RWPE2 (cell line): ENCODE data around the gene OVOL2.
"Not testable (repeated sequence)": the region's sequence is repeated elsewhere in the genome, so short reads cannot be mapped to it uniquely, and the experiment has no call there.

Experiments
- ATAC-seq: fragments of 200-7000 bp; cut with Tn5 transposase; 3 replicates; pipeline ENCODE4 v1.9.1; 2021; ENCODE audit warnings: low read depth
- DNase-seq: peaks from one replicate; pipeline ENCODE4 v3.0.0-alpha.2; 2020; ENCODE audit warnings: low spot score
- H3K27ac ChIP-seq: fragments of 450-650 bp; 2 replicates; pipeline ENCODE4 v1.5.1; 2017; ENCODE audit warnings: mild to moderate bottlenecking; ENCODE audit not compliant: poor library complexity, severe bottlenecking
- H3K27me3 ChIP-seq: fragments of 250-450 bp; sonication (Bioruptor Pico); 2 replicates; pipeline ENCODE4 v1.5.1; 2021; ENCODE audit warnings: mild to moderate bottlenecking, moderate library complexity; ENCODE audit not compliant: insufficient read depth, poor library complexity, severe bottlenecking
- H3K36me3 ChIP-seq: fragments of 250-450 bp; sonication (Bioruptor Pico); 2 replicates; pipeline ENCODE4 v1.5.1; 2020; ENCODE audit warnings: low read depth, mild to moderate bottlenecking, moderate library complexity
- H3K4me1 ChIP-seq: fragments of 250-450 bp; sonication (Bioruptor Pico); 2 replicates; pipeline ENCODE4 v1.5.1; 2021; ENCODE audit warnings: mild to moderate bottlenecking, moderate library complexity; ENCODE audit not compliant: insufficient read depth, poor library complexity, severe bottlenecking
- H3K4me3 ChIP-seq: fragments of 250-450 bp; sonication (Bioruptor Pico); 2 replicates; pipeline ENCODE4 v1.5.1; 2021; ENCODE audit warnings: mild to moderate bottlenecking, moderate library complexity; ENCODE audit not compliant: severe bottlenecking
- H3K9me3 ChIP-seq: fragments of 250-450 bp; sonication (Bioruptor Pico); 2 replicates; pipeline ENCODE4 v1.5.1; 2021; ENCODE audit warnings: mild to moderate bottlenecking, moderate library complexity; ENCODE audit not compliant: severe bottlenecking
- CTCF ChIP-seq: fragments of 450-650 bp; IDR thresholded peaks from one replicate; pipeline ENCODE4 v1.5.1; 2017; ENCODE audit warnings: mild to moderate bottlenecking, moderate library complexity; ENCODE audit not compliant: poor library complexity, severe bottlenecking

Gene OVOL2

GRCh38 chr20:18057101-18057993 lies at the start of gene OVOL2:
Gene OVOL2, minus strand, starts transcription at chr20:18057916. Its CDS starts 282 bp downstream, at chr20:18057634.
- TF ChIP-seq CTCF, result peak; percentile 4
- Histone ChIP-seq H3K27ac (peak within 1 kb of the TSS; percentile 22), H3K9me3 (no peaks in the 10 kb centered on the region), H3K4me1 (no peaks in the 10 kb centered on the region), H3K4me3 (peak within 1 kb of the TSS; percentile 62), H3K27me3 (no peaks in the 10 kb centered on the region), H3K36me3 (no peaks in the 10 kb centered on the region; the same call in 1 of the 2 replicates)
- peak; percentile 94 for DNase-seq
- peak; percentile 73 for ATAC-seq

GRCh38 chr20:18103497-18103896 lies 45.8 kb upstream of the OVOL2 start:
- TF ChIP-seq CTCF, result no peak

GRCh38 chr20:18101125-18101810 lies 43.6 kb upstream of the OVOL2 start:
- no peak for DNase-seq
- Histone ChIP-seq H3K27me3 (no peaks in the 10 kb centered on the region), H3K4me1 (no peaks in the 10 kb centered on the region), H3K9me3 (no peaks in the 10 kb centered on the region), H3K4me3 (no peak overlapping the region), H3K36me3 (no peaks in the 10 kb centered on the region), H3K27ac (no peak overlapping the region)
- ATAC-seq, result no peak
- TF ChIP-seq CTCF, result no peak

More at GRCh38 chr20:18103497-18103896, 45.8 kb upstream of the OVOL2 start:
- Histone ChIP-seq H3K4me3 (no peak overlapping the region), H3K4me1 (no peaks in the 10 kb centered on the region), H3K9me3 (no peaks in the 10 kb centered on the region), H3K27me3 (no peaks in the 10 kb centered on the region), H3K27ac (no peak overlapping the region), H3K36me3 (no peaks in the 10 kb centered on the region)
- DNase-seq, result no peak
- no peak for ATAC-seq

GRCh38 chr20:18100569-18100968 lies 42.9 kb upstream of the OVOL2 start:
- H3K27ac ChIP-seq, H3K4me1 ChIP-seq, H3K27me3 ChIP-seq, DNase-seq, H3K9me3 ChIP-seq, ATAC-seq, H3K36me3 ChIP-seq, H3K4me3 ChIP-seq: not testable (repeated sequence)

- TF ChIP-seq CTCF, result no peak
- H3K4me1 ChIP-seq, result no peaks in the 10 kb centered on the region
- DNase-seq (no peak), ATAC-seq (no peak)
- H3K4me3 ChIP-seq, result no peak overlapping the region
- H3K27ac ChIP-seq, result no peak overlapping the region
- H3K27me3 ChIP-seq, result no peaks in the 10 kb centered on the region
- H3K9me3 ChIP-seq, result no peaks in the 10 kb centered on the region
- no peaks in the 10 kb centered on the region for H3K36me3 ChIP-seq
Observed at GRCh38 chr20:18094191-18094590, 36.5 kb upstream of the OVOL2 start.
